Measurements from ENCODE around the gene ARHGAP30. TPM values are rescaled to one million over a fixed set of nuclear protein-coding genes. Genes with fewer than 3 reads are reported as not detected.

The ARHGAP30 gene
- total RNA-seq, 6 donors from 2014 or later = 26.8 to 69.9 (median 51.2) TPM

- Histone ChIP-seq H3K27ac (peak overlapping the region in 1 of 4 donors; percentile 27), H3K4me1 (peaks cover 27 to 72% (median 40%) of the 10 kb centered on the region in 4 donors), H3K36me3 (peaks cover 0 to 6% (median 0%) of the 10 kb centered on the region in 4 donors), H3K4me3 (no peak overlapping the region), H3K9me3 (no peaks in the 10 kb centered on the region), H3K27me3 (no peaks in the 10 kb centered on the region)
- no peak for TF ChIP-seq CTCF (IDR thresholded peaks at IDR 0.05)
- TF ChIP-seq POLR2A (IDR thresholded peaks at IDR 0.05) = no peak
- TF ChIP-seq EP300 (IDR thresholded peaks at IDR 0.05) = no peak
- no peak for TF ChIP-seq POLR2AphosphoS5 (IDR thresholded peaks at IDR 0.05)
- 93 to 97% methylated on average over 2 of the region's 2 CpGs for WGBS, 2 donors
- ATAC-seq (ENCODE audit: low FRiP score in 2 of 2) = no peak
- DNase-seq = no peak
Measured at GRCh38 chr1:161007369-161007768, 62.3 kb downstream of the ARHGAP30 start.

GRCh38 chr1:161006563-161006962 lies 63.1 kb downstream of the ARHGAP30 start:
- DNase-seq = no peak
- H3K27ac ChIP-seq = no peak overlapping the region
- no peak for ATAC-seq (ENCODE audit: low FRiP score in 2 of 2)
- TF ChIP-seq POLR2AphosphoS5 (IDR thresholded peaks at IDR 0.05) (no peak), POLR2A (IDR thresholded peaks at IDR 0.05) (no peak), CTCF (IDR thresholded peaks at IDR 0.05) (no peak), EP300 (IDR thresholded peaks at IDR 0.05) (no peak)
- WGBS, 2 donors = 92 to 93% methylated on average over 8 of the region's 8 CpGs
- peaks cover 24 to 69% (median 38%) of the 10 kb centered on the region in 4 donors for H3K4me1 ChIP-seq
- H3K27me3 ChIP-seq = no peaks in the 10 kb centered on the region
- H3K9me3 ChIP-seq = no peaks in the 10 kb centered on the region
- peaks cover 0 to 6% (median 1%) of the 10 kb centered on the region in 4 donors for H3K36me3 ChIP-seq
- no peak overlapping the region for H3K4me3 ChIP-seq

DNA sequence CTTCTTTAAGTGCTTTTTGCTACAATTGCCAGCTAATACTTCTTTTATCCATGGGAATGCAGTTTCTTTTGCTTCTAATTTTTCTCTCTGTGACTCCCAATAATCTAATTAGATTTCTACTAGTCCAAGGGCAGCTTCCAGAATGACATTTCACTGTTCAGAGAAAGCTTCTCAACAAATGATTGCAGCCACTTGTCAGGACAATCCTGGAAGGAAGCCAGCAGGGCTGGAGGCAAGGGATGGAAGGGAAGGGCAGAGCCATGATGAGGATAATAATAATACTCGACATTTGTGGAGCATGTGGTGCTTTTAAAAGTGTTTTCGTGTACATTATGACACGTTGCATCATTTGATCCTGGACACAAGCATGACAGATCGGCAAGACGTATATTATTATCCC lies 68.2 kb downstream of the ARHGAP30 start:
- ATAC-seq (ENCODE audit: low FRiP score in 2 of 2) = no peak
- DNase-seq = peak in 1 of 2 donors; percentile 44
- Histone ChIP-seq H3K36me3 (peaks cover 26 to 45% (median 32%) of the 10 kb centered on the region in 4 donors), H3K4me1 (peaks cover 12 to 42% (median 24%) of the 10 kb centered on the region in 4 donors), H3K4me3 (no peak overlapping the region), H3K27ac (peak overlapping the region; percentile 14 to 58 (median 26)), H3K9me3 (no peaks in the 10 kb centered on the region), H3K27me3 (no peaks in the 10 kb centered on the region)
- WGBS, 2 donors = 53 to 60% methylated on average over 5 of the region's 5 CpGs
- no peak for TF ChIP-seq EP300 (IDR thresholded peaks at IDR 0.05)
- TF ChIP-seq POLR2A (IDR thresholded peaks at IDR 0.05) = no peak
- TF ChIP-seq CTCF (IDR thresholded peaks at IDR 0.05) = no peak
- no peak for TF ChIP-seq POLR2AphosphoS5 (IDR thresholded peaks at IDR 0.05)

DNA sequence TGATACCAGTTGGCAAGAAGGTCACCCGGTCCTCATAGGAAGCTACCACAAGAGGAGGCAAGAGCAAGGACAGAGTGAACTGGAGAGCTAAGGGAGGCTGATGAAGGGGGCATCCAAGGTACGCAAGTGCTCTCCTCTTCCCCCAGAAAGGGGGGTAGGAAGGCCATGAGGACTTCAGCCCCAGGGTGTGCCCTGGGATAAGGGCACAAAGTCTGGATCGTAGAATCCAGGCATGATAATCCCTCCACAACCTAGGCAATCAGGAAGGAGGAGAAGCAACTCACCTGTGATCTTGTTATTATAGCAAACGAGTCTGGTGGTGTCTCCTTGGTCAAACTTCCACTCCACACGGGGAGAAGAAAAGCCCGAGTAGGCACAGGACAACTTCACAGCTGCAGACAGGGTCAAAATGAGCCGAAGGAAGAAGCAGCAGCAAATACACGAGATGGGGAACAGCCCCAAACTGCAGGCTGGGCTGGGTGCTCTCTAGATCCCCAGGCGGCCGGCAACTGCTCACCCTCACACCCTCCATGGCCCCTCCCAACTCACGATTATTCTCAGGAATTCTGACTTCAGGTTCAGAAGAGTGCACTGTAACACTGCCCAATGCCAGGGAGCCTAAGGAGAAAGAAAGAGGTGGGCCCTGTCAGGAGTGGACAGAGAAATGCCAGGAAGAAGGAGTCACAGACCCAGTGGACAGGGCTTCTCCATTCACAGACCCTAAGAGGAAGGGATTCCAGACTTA lies 68.8 kb downstream of the ARHGAP30 start:
- H3K36me3 ChIP-seq = peaks cover 26 to 51% (median 32%) of the 10 kb centered on the region in 4 donors
- DNase-seq = no peak
- 76 to 85% methylated on average over 11 of the region's 11 CpGs for WGBS, 2 donors
- peaks cover 12 to 38% (median 22%) of the 10 kb centered on the region in 4 donors for H3K4me1 ChIP-seq
- no peaks in the 10 kb centered on the region for H3K9me3 ChIP-seq
- TF ChIP-seq POLR2A (IDR thresholded peaks at IDR 0.05) (no peak), POLR2AphosphoS5 (IDR thresholded peaks at IDR 0.05) (no peak), CTCF (IDR thresholded peaks at IDR 0.05) (no peak), EP300 (IDR thresholded peaks at IDR 0.05) (no peak)
- H3K27ac ChIP-seq = peak overlapping the region; percentile 14 to 58 (median 26)
- no peak overlapping the region for H3K4me3 ChIP-seq
- no peak for ATAC-seq (ENCODE audit: low FRiP score in 2 of 2)
- no peaks in the 10 kb centered on the region for H3K27me3 ChIP-seq
